GM21360 (cell line): ENCODE data around the gene ELP4.

Experiments used
- ATAC-seq: cut with Tn5 transposase; IDR thresholded peaks from one replicate; pipeline ENCODE4 v1.9.1; 2021; ENCODE audit warnings: mild to moderate bottlenecking, moderate library complexity; ENCODE audit not compliant: unreplicated experiment

Gene ELP4

GRCh38 chr11:31798057-31798553 lies 288.5 kb downstream of the ELP4 start:
- no peak for ATAC-seq

- ATAC-seq = peak; percentile 69
Measured at GRCh38 chr11:31798554-31799434, 289.2 kb downstream of the ELP4 start.

- ATAC-seq = no peak
Measured at GRCh38 chr11:31799435-31800397, 290.1 kb downstream of the ELP4 start.

DNA sequence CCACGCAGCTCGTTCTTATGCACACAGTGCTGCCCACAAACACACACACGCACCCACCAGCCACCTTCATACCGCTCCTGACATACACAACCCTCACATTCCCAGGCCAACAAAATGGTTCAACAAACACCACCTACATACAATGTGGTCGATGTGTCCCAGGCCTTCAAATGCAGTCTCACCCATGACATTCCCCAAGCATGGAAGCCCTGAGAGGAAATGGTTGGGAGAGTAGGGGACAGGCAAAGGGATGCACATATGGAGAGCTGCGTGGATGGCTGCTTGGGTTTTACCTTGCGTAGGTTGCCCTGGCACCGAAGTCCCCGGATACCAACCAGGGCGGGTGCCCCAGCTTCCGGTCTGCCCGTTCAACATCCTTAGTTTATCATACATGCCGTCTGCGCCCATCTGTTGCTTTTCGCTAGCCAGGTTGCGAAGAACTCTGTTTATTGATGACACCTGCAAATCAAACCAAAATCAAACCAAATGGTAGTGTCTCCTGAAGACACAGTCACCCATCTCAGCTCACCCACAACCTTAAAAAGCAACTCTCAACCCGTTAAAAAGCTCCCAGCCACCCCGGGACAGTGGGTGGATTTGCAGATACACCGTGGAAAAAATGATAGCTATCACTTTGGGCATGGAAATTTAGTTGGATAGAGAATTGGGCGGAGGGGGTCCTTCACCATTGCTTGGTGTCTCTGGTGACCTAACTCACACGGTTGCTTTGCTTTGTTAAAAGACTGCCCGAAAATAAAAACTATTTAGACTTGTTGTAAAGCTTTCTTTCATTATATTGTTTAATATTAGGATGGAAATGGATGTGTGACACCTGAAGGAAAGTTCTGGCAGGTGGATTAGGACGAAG lies 291.1 kb downstream of the ELP4 start:
- ATAC-seq = no peak

DNA sequence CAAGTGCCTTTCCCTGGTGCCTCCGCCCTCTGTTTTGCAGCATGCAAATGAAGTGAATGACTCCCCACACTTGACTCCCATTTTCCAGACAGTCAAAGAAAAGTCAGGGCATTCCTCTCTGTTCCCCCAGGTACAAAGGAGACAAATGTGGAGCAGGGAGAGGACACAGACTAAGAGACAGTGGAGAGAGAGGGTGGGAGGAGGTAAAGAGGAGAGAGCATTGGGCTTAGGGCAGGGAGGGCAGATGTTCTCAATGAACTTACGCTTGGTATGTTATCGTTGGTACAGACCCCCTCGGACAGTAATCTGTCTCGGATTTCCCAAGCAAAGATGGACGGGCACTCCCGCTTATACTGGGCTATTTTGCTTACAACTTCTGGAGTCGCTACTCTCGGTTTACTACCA lies 291.7 kb downstream of the ELP4 start:
- no peak for ATAC-seq

DNA sequence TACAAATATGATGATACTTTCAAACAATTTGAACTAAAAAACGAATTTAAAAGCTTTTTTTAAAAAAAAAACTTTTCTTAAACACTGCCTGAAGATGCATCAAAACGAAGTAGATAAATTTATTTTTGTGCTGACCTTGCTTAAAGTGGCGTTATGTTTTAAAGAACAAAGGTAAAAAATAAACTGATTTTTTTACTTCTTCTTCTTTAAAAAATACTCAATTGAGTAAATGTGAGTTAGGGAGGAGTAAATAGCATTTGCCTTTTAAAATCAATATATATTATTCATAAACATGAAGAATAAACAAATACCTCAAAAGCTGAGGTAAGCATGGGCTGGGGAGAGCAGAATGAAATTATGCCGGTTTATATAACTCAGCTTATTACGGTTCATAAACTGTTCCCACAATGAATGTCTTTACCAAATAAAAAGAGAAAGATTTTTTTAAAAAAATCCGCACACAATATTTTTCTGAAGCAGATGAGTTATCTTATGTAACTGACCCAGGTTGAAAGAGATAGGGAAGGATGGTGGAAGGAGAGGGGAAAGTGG lies 292.5 kb downstream of the ELP4 start:
- no peak for ATAC-seq

- no peak for ATAC-seq
Measured at GRCh38 chr11:31802609-31802989, 293.0 kb downstream of the ELP4 start.

GRCh38 chr11:31802990-31803812 lies 293.6 kb downstream of the ELP4 start:
- no peak for ATAC-seq

GRCh38 chr11:31803813-31804311 lies 294.3 kb downstream of the ELP4 start:
- no peak for ATAC-seq

DNA sequence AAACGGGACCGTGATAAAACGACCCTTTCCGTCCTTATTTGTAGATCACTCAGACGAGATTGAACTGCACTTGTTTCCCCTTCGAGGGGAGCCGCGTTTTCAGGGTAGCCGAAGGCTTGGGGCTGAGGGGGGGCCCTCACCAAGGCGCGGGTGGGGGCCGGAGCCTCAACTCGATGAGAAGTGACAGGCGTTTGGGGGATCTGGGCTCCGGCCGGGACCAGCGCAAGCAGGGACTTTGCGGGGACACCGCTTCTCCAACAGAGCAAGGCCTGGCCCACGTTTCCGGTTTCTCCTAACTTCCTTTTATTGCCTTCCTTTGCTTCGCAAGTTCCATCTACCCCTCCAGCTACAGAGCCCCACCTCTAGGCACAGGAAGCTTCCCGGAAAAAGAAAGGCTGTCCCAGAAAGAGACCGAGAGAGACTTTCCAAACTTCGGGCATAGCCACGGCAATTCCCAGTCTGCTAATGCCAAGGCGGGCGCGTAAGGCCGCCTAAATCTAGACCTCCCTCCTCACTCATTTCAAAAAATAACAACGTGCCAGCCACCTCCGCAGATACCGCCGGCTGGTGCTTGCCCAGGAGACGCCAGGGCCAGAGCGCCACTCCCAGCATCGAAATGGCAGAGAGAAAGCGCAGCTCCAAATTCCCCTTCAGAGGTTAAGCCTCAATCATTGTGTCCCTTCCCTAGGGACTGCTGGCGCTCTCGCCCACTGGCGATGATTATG lies 294.9 kb downstream of the ELP4 start:
- no peak for ATAC-seq

DNA sequence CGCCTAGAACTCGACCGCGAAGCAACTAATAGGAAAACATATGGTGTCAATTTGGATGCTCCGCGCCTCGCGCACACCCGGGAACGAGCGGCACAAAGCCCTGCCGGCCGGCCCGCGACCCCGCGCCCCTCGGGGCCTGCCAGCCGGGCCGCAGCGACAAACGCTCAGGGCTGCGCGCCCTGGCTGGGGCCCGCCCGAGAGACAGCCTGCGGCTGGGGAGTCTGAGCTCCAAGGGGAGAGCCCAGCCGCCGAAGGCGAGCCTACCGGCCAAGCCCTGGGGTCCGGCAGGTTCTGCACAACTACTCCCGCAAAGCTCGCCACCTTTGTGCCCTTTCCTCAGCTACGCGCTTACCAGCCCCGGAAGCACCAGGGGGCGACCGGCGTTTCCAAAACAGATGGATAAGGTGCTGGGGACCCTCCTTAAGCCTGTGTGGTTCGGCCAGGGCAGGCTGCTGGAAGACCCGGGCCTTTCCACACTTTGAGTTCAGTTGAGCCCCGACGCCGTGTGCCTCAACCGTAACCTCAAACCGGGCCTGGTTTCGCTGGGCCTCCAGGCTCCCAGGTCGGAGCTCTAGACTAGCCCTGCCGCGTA lies 295.6 kb downstream of the ELP4 start:
- no peak for ATAC-seq

- no peak for ATAC-seq
Measured at GRCh38 chr11:31805629-31806185, 296.1 kb downstream of the ELP4 start.

GRCh38 chr11:31806186-31806927 lies 296.8 kb downstream of the ELP4 start:
- ATAC-seq = no peak

- no peak for ATAC-seq
Measured at GRCh38 chr11:31806928-31807798, 297.6 kb downstream of the ELP4 start.

- no peak for ATAC-seq
Measured at GRCh38 chr11:31807799-31808667, 298.5 kb downstream of the ELP4 start.
